ENCODE results near the gene TMEM209.

The TMEM209 gene

DNA sequence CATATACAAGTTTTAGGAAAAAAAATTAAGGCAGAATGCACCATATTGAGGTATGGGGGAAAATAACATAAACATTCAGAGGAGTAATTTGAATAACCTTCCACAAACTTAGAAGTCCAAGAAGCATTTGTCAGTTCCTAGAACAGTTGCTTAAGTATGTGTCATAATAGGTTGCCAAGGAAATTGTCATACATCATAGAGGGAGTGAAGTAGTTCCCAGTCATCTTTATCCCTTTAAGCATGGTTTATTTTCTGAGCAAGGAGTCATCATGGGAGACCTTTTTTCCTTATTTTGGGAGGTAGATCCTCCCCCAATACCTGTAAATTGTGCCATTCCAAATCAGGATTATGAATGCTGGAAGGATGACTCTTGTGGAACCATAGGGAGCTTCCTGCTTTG, 2.4 kb upstream of the TMEM209 start, which contains the start of gene SSMEM1:
Gene SSMEM1, plus strand, starts transcription at position 219 of the 400 bp plus-strand sequence. Its CDS starts 51 bp downstream, at position 270.
- Histone ChIP-seq H3K4me3 (ENCODE audit: low read depth, low read length) (no peak within 1 kb of the TSS), H3K27ac (no peak within 1 kb of the TSS), H3K79me2 (no peaks in the 10 kb centered on the region), H3K36me3 (ENCODE audit: control insufficient read depth, insufficient read depth, low read length) (no peaks in the 10 kb centered on the region), H3K27me3 (ENCODE audit: control insufficient read depth, insufficient read depth, low read length) (no peaks in the 10 kb centered on the region), H3K9ac (no peak within 1 kb of the TSS), H3K4me2 (ENCODE audit: low read length) (no peak within 1 kb of the TSS), H2AFZ (peak within 1 kb of the TSS; percentile 18), H3K9me3 (ENCODE audit: control insufficient read depth, low read length) (no peaks in the 10 kb centered on the region), H3K4me1 (no peaks in the 10 kb centered on the region)
- TF ChIP-seq, protein P1, sequence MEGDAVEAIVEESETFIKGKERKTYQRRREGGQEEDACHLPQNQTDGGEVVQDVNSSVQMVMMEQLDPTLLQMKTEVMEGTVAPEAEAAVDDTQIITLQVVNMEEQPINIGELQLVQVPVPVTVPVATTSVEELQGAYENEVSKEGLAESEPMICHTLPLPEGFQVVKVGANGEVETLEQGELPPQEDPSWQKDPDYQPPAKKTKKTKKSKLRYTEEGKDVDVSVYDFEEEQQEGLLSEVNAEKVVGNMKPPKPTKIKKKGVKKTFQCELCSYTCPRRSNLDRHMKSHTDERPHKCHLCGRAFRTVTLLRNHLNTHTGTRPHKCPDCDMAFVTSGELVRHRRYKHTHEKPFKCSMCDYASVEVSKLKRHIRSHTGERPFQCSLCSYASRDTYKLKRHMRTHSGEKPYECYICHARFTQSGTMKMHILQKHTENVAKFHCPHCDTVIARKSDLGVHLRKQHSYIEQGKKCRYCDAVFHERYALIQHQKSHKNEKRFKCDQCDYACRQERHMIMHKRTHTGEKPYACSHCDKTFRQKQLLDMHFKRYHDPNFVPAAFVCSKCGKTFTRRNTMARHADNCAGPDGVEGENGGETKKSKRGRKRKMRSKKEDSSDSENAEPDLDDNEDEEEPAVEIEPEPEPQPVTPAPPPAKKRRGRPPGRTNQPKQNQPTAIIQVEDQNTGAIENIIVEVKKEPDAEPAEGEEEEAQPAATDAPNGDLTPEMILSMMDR (IDR thresholded peaks at IDR 0.05), result no peak

DNA sequence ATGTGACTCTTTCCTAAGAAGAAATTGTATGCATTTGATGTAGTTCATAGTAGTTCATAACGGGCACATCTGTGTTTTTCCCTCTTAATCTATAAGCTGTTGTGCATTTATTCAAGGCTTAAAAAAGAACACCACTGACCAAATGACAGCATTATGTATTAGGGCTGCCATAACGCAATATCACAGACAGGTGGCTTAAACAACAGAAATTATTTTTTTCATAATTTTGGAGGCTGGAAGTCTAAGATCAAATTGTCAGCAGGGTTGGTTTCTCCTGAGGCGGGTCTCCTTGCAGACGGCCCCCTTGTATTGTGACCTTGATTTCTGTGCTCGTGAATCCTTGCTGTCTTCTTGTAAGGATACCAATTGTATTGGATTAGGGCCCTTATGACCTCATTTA, 1.8 kb upstream of the TMEM209 start:
- no peaks in the 10 kb centered on the region for H3K36me3 ChIP-seq (ENCODE audit: control insufficient read depth, insufficient read depth, low read length)
- H3K4me1 ChIP-seq, result no peaks in the 10 kb centered on the region
- H3K4me3 ChIP-seq (ENCODE audit: low read depth, low read length), result no peak overlapping the region
- no peaks in the 10 kb centered on the region for H3K79me2 ChIP-seq
- no peak overlapping the region for H2AFZ ChIP-seq
- H3K9me3 ChIP-seq (ENCODE audit: control insufficient read depth, low read length), result no peaks in the 10 kb centered on the region
- no peak overlapping the region for H3K9ac ChIP-seq
- H3K27me3 ChIP-seq (ENCODE audit: control insufficient read depth, insufficient read depth, low read length), result no peaks in the 10 kb centered on the region
- no peak overlapping the region for H3K4me2 ChIP-seq (ENCODE audit: low read length)
- TF ChIP-seq, protein P1 (IDR thresholded peaks at IDR 0.05), result no peak
- H3K27ac ChIP-seq, result no peak overlapping the region

DNA sequence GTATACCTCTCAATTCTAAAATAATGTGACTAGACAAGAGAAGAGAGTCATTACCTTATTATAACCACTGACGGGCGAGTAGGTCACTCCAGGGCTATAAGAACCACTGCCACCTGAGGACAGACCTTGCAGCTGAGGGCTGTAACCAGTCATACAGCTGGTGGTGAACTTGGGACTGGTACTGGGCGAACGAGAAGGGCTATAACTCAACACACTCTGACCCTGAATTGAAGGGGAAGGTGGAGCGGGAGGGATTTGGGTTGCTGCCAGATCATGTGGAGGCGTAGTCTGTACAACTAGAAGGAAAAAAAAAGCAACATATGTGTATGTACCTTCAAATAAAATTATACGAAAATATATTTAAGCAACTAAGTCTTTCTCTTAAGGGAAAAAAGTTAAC, 3.4 kb downstream of the TMEM209 start:
- H3K4me1 ChIP-seq, result no peaks in the 10 kb centered on the region
- no peak overlapping the region for H3K4me2 ChIP-seq (ENCODE audit: low read length)
- H3K9ac ChIP-seq, result no peak overlapping the region
- H3K79me2 ChIP-seq, result no peaks in the 10 kb centered on the region
- H2AFZ ChIP-seq, result no peak overlapping the region
- no peak overlapping the region for H3K27ac ChIP-seq
- no peaks in the 10 kb centered on the region for H3K9me3 ChIP-seq (ENCODE audit: control insufficient read depth, low read length)
- H3K36me3 ChIP-seq (ENCODE audit: control insufficient read depth, insufficient read depth, low read length), result no peaks in the 10 kb centered on the region
- TF ChIP-seq, protein P1 (IDR thresholded peaks at IDR 0.05), result no peak
- H3K4me3 ChIP-seq (ENCODE audit: low read depth, low read length), result no peak overlapping the region
- no peaks in the 10 kb centered on the region for H3K27me3 ChIP-seq (ENCODE audit: control insufficient read depth, insufficient read depth, low read length)

DNA sequence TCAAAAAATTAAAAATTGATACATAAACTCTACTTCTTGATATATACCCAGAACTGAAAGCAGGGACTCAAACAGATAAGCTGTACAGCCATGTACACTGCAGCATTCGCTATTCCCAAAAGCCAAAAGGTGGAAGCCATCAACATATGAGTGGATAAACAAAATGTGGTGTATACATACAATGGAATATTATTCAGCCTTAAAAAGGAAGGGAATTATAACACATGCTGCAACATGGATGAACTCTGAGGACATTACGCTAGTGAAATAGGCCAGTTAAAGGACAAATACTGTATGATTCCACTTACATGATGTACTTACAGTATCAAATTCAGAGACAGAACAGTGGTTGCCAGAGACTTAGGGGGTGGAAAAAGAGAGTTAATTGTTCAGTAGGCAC, 8.1 kb downstream of the TMEM209 start:
- Histone ChIP-seq H3K36me3 (ENCODE audit: control insufficient read depth, insufficient read depth, low read length) (no peaks in the 10 kb centered on the region), H3K4me3 (ENCODE audit: low read depth, low read length) (no peak overlapping the region), H3K27me3 (ENCODE audit: control insufficient read depth, insufficient read depth, low read length) (no peaks in the 10 kb centered on the region), H2AFZ (no peak overlapping the region), H3K4me2 (ENCODE audit: low read length) (no peak overlapping the region), H3K4me1 (no peaks in the 10 kb centered on the region), H3K9me3 (ENCODE audit: control insufficient read depth, low read length) (no peaks in the 10 kb centered on the region), H3K79me2 (no peaks in the 10 kb centered on the region), H3K9ac (no peak overlapping the region), H3K27ac (no peak overlapping the region)
- TF ChIP-seq, protein P1 (IDR thresholded peaks at IDR 0.05), result no peak

DNA sequence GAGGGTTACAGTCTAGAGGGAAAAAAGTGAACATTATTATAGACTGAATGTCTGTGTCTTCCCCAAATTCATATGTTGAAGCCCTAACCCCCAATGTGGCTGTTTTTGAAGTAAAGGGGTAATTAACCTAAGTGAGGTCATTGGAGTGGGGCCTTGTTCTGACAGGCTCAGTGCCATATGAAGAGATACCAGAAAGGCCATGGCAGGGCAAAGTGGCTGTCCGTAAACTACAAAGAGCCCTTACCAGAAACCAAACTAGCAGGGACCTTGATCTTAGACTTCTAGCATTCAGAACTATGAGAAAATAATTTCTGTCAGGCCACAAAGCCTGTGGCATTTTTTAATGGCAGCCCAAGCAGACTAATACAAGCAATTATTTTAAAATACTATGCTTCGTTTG, 8.7 kb downstream of the TMEM209 start:
- Histone ChIP-seq H3K27ac (no peak overlapping the region), H3K4me1 (no peaks in the 10 kb centered on the region), H3K79me2 (no peaks in the 10 kb centered on the region), H3K27me3 (ENCODE audit: control insufficient read depth, insufficient read depth, low read length) (no peaks in the 10 kb centered on the region), H3K9me3 (ENCODE audit: control insufficient read depth, low read length) (no peaks in the 10 kb centered on the region), H2AFZ (no peak overlapping the region), H3K4me3 (ENCODE audit: low read depth, low read length) (no peak overlapping the region), H3K9ac (no peak overlapping the region), H3K36me3 (ENCODE audit: control insufficient read depth, insufficient read depth, low read length) (no peaks in the 10 kb centered on the region), H3K4me2 (ENCODE audit: low read length) (no peak overlapping the region)
- TF ChIP-seq, protein P1 (IDR thresholded peaks at IDR 0.05), result no peak
